Endothelial cell of umbilical vein (primary cell): ENCODE results near the gene RPL15. TPM values are rescaled to one million over a fixed set of nuclear protein-coding genes. Genes with fewer than 3 reads are reported as not detected.

Experiments
- BruUV-seq: library from RNA; stranded (reverse); fragments of 400-500 nt; replicated peaks from 2 replicates; lab custom pipeline; 2021; lab: Mats Ljungman, UMichigan
- CTCF ChIA-PET: fragments of 300-600, 350-600 bp; sonication (Branson Sonifier 250); formaldehyde crosslinking; loops from one replicate; lab custom pipeline; 2021; ENCODE audit warnings: antibody characterized with exemption, inconsistent platforms; lab: Charles Lee
- POLR2A ChIA-PET: fragments of 300-600, 350-600 bp; sonication (Branson Sonifier 250); formaldehyde crosslinking; loops from one replicate; lab custom pipeline; 2021; ENCODE audit warnings: antibody characterized with exemption, inconsistent platforms; lab: Charles Lee
- DNase-seq: peaks from one replicate; pipeline ENCODE4 v3.0.0-alpha.2; 2011; ENCODE audit warnings: low read depth, low spot score
- FAIRE-seq: peaks from 2 replicates; lab custom pipeline; 2011; peaks lifted over from hg19 to GRCh38; lab: Jason Lieb, UNC
- H2AFZ ChIP-seq: 2 replicates; pipeline ENCODE4 v1.6.0; 2012; ENCODE audit warnings: low read depth, low read length, control low read depth, inconsistent platforms
- H3K27ac ChIP-seq: 2 replicates; pipeline ENCODE4 v1.5.1; 2011; ENCODE audit warnings: low read depth, mild to moderate bottlenecking, control low read depth, low read length, moderate library complexity; ENCODE audit not compliant: insufficient read depth
- H3K27me3 ChIP-seq, 2 experiments: 2 replicates each; pipeline versions ENCODE4 v1.6.0 to v1.6.1; 2011; ENCODE audit warnings: low read length in 2 of 2, mixed read lengths in 1 of 2; ENCODE audit not compliant: control insufficient read depth in 2 of 2, insufficient read depth in 2 of 2
- H3K36me3 ChIP-seq, 2 experiments: 2 replicates in 1 of 2; 3 replicates in 1 of 2; pipeline ENCODE4 v1.5.1; 2011; ENCODE audit warnings: low read length in 2 of 2, mild to moderate bottlenecking in 1 of 2, moderate library complexity in 1 of 2; ENCODE audit not compliant: control insufficient read depth in 2 of 2, insufficient read depth in 2 of 2; ENCODE audit errors: extremely low read depth in 1 of 2
- H3K4me1 ChIP-seq: 3 replicates; pipeline ENCODE4 v1.5.1; 2011; ENCODE audit warnings: mild to moderate bottlenecking, low read length; ENCODE audit not compliant: control insufficient read depth, insufficient read depth; ENCODE audit errors: extremely low read depth
- H3K4me2 ChIP-seq: 2 replicates; pipeline ENCODE4 v1.6.1; 2011; ENCODE audit warnings: low read length, control low read depth, mixed read lengths; ENCODE audit not compliant: insufficient read depth
- H3K4me3 ChIP-seq, 3 experiments: fragments of 200-600 bp in 1 of 3; sonication (generic), shearing (Covaris generic) in 1 of 3; replicated peaks in 1 of 3; 2 replicates each; pipeline ENCODE4 v1.5.1; 2011 to 2016; ENCODE audit warnings: control low read depth in 3 of 3, low read length in 3 of 3, mild to moderate bottlenecking in 2 of 3, inconsistent platforms in 1 of 3, low read depth in 1 of 3, moderate library complexity in 1 of 3; ENCODE audit not compliant: insufficient read depth in 1 of 3
- H3K79me2 ChIP-seq: 2 replicates; pipeline ENCODE4 v1.6.0; 2012; ENCODE audit warnings: low read length, inconsistent platforms; ENCODE audit not compliant: control insufficient read depth, insufficient read depth
- H3K9ac ChIP-seq: replicated peaks from 2 replicates; pipeline ENCODE3; 2011; ENCODE audit warnings: low read length, control low read depth; ENCODE audit not compliant: insufficient read depth; ENCODE audit errors: extremely low read depth
- H3K9me1 ChIP-seq: replicated peaks from 3 replicates; pipeline ENCODE4 v1.6.0; 2011; ENCODE audit warnings: mild to moderate bottlenecking, low read length; ENCODE audit not compliant: control insufficient read depth, insufficient read depth; ENCODE audit errors: extremely low read depth
- H3K9me3 ChIP-seq: replicated peaks from 2 replicates; pipeline ENCODE4 v1.5.1; 2012; ENCODE audit warnings: low read length, inconsistent platforms; ENCODE audit not compliant: control insufficient read depth, insufficient read depth
- H4K20me1 ChIP-seq: replicated peaks from 2 replicates; pipeline ENCODE3; 2011; ENCODE audit warnings: mild to moderate bottlenecking, low read length; ENCODE audit not compliant: control insufficient read depth, insufficient read depth; ENCODE audit errors: extremely low read depth
- EZH2 ChIP-seq: IDR thresholded peaks from 2 replicates; pipeline ENCODE4 v1.6.1; 2012; ENCODE audit warnings: borderline replicate concordance, low read depth, mild to moderate bottlenecking, moderate library complexity, low read length, inconsistent platforms; ENCODE audit not compliant: severe bottlenecking
- FOS ChIP-seq: IDR thresholded peaks from 2 replicates; pipeline ENCODE4 v1.6.1; 2011; ENCODE audit warnings: mild to moderate bottlenecking, low read length, moderate library complexity, borderline replicate concordance; ENCODE audit not compliant: insufficient read depth
- GATA2 ChIP-seq: IDR thresholded peaks from 2 replicates; pipeline ENCODE4 v1.7.0; 2011; ENCODE audit warnings: low read depth, mild to moderate bottlenecking, moderate library complexity, mixed read lengths, low read length; ENCODE audit not compliant: insufficient read length, insufficient read depth
- JUN ChIP-seq: IDR thresholded peaks from 2 replicates; pipeline ENCODE4 v1.6.1; 2011; ENCODE audit warnings: borderline replicate concordance, low read depth; ENCODE audit not compliant: insufficient read length, insufficient read depth
- MYC ChIP-seq: IDR thresholded peaks from one replicate; pipeline ENCODE4 v1.6.1; 2011; ENCODE audit warnings: mild to moderate bottlenecking, low read depth, low read length
- POLR2A ChIP-seq: IDR thresholded peaks from 2 replicates; pipeline ENCODE4 v1.6.1; 2012; ENCODE audit warnings: low read depth, mild to moderate bottlenecking, control low read depth, low read length
- POLR2AphosphoS5 ChIP-seq: IDR thresholded peaks from 2 replicates; pipeline ENCODE4 v1.6.1; 2012; ENCODE audit warnings: low read depth, mild to moderate bottlenecking, control low read depth, low read length, moderate library complexity; ENCODE audit not compliant: insufficient read depth
- dilution Hi-C: fragments of 300-500 bp; cut with MboI; formaldehyde crosslinking; loops from one replicate; pipeline ENCODE4 v1.15.0; 2019; ENCODE audit warnings: low sequenced_read_pairs; ENCODE audit not compliant: extremely low pct_ligation_motif_present
- intact Hi-C: fragments of 100-400 bp; cut with micrococcal nuclease; formaldehyde crosslinking; loops from one replicate; pipeline ENCODE4 v1.10.0; 2022
- polyA plus RNA-seq, 4 experiments: library from polyadenylated mRNA; depleted of rRNA in 3 of 4; stranded (reverse) in 3 of 4; unstranded in 1 of 4; fragments of >200 nt; gene quantifications; 2 replicates each; pipeline versions ENCODE4 v1.2.1 to v1.2.3, GENCODE V29; 2011 to 2012; ENCODE audit warnings: missing spikeins in 1 of 4
- total RNA-seq: library from RNA; stranded (reverse); gene quantifications from 2 replicates; pipeline ENCODE4 v1.2.3, GENCODE V29; 2021
- TF ChIP-seq, protein P1 (sequence below), 2 donors: IDR thresholded peaks; 1 replicate in 1 of 2; 2 replicates in 1 of 2; pipeline ENCODE4 v1.5.1; 2011; ENCODE audit warnings: low read length in 2 of 2, mild to moderate bottlenecking in 2 of 2, moderate library complexity in 2 of 2, control low read depth in 1 of 2, inconsistent platforms in 1 of 2, low read depth in 1 of 2; ENCODE audit not compliant: insufficient read depth in 1 of 2; ENCODE audit errors: extremely low read depth in 1 of 2

Gene RPL15
- total and polyA plus RNA-seq, 2 donors (not counting 3 experiments of a cell fraction or from before 2014, with no cell fraction given), result 1,901 to 5,777 TPM

DNA sequence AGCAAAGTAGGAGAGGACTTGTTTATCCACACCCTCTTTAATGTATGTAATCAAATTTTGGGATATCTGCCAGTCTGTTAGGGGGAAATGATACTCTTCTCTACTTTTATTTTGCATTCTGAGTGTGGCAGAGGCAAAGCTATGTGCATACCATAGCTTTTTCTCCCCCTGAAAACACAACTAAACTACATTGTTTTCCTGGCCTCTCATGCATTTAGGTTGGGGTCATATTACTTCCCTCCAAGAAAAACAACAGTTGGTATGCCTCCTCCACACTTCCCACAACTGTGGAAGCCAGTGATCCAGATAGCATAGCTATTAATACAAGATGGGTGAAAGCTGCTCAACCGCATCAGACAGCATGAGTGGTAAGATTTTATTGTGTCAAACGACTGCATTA, 6.9 kb downstream of the RPL15 start:
- CTCF ChIA-PET, result interaction anchor here (1.2 to 2.9 kb wide), 5 partner anchors 17 to 35 kb away, joined by 3 to 12 read pairs (median 4); no protein-coding TSS in a partner anchor
- H3K9ac ChIP-seq, result no peak overlapping the region
- POLR2A ChIA-PET, result interaction anchor here (1.4 kb wide), 1 partner anchor 15 kb away, joined by 4 read pairs; no protein-coding TSS in a partner anchor
- no peaks in the 10 kb centered on the region for H3K9me1 ChIP-seq
- peaks cover 4% of the 10 kb centered on the region for H3K4me1 ChIP-seq
- no peak for TF ChIP-seq GATA2
- TF ChIP-seq JUN, result no peak
- no peak for TF ChIP-seq EZH2
- TF ChIP-seq POLR2AphosphoS5, result no peak
- TF ChIP-seq POLR2A, result no peak
- TF ChIP-seq FOS, result no peak
- TF ChIP-seq MYC, result no peak
- TF ChIP-seq, protein P1, sequence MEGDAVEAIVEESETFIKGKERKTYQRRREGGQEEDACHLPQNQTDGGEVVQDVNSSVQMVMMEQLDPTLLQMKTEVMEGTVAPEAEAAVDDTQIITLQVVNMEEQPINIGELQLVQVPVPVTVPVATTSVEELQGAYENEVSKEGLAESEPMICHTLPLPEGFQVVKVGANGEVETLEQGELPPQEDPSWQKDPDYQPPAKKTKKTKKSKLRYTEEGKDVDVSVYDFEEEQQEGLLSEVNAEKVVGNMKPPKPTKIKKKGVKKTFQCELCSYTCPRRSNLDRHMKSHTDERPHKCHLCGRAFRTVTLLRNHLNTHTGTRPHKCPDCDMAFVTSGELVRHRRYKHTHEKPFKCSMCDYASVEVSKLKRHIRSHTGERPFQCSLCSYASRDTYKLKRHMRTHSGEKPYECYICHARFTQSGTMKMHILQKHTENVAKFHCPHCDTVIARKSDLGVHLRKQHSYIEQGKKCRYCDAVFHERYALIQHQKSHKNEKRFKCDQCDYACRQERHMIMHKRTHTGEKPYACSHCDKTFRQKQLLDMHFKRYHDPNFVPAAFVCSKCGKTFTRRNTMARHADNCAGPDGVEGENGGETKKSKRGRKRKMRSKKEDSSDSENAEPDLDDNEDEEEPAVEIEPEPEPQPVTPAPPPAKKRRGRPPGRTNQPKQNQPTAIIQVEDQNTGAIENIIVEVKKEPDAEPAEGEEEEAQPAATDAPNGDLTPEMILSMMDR (IDR thresholded peaks at IDR 0.05; ENCODE audit: extremely low read depth in 1 of 2, insufficient read depth in 1 of 2, low read depth in 1 of 2, low read length in 2 of 2), result no peak
- no peaks in the 10 kb centered on the region for H3K9me3 ChIP-seq
- FAIRE-seq (peak; percentile 52), DNase-seq (peak; percentile 84)
- intact Hi-C loops (no loop called here), dilution Hi-C loops (no loop called here)
- H3K27me3 ChIP-seq, result no peaks in the 10 kb centered on the region
- no peak overlapping the region for H2AFZ ChIP-seq
- no TSS peak for BruUV-seq
- H3K4me2 ChIP-seq, result no peak overlapping the region
- no peak overlapping the region for H3K27ac ChIP-seq
- no peak overlapping the region for H3K4me3 ChIP-seq
- H3K79me2 ChIP-seq, result peaks cover 5% of the 10 kb centered on the region
- H3K36me3 ChIP-seq, result peaks cover 5 to 8% of the 10 kb centered on the region in 2 experiments
- H4K20me1 ChIP-seq, result no peaks in the 10 kb centered on the region
